CD4-positive, alpha-beta T cell treated with Interleukin-6 at 100 ng/mL for 8 hours (primary cell): ENCODE results near the gene SYNGR3.

ENCODE experiments used
- DNase-seq: peaks from one replicate; pipeline ENCODE4 v3.0.0-alpha.2; 2020; ENCODE audit warnings: mixed read lengths, low spot score

Gene SYNGR3

GRCh38 chr16:1976951-1977874 is 12.6 kb upstream of the SYNGR3 start:
- no peak for DNase-seq

GRCh38 chr16:1977875-1978268 is 11.9 kb upstream of the SYNGR3 start:
- DNase-seq, result no peak

- no peak for DNase-seq
Measured at GRCh38 chr16:1978476-1979120, 11.2 kb upstream of the SYNGR3 start.

- DNase-seq, result no peak
Measured at GRCh38 chr16:1979271-1980029, 10.3 kb upstream of the SYNGR3 start.

- no peak for DNase-seq
Measured at GRCh38 chr16:1980030-1980769, 9.6 kb upstream of the SYNGR3 start.

- DNase-seq, result no peak
Measured at GRCh38 chr16:1980770-1981087, 9.0 kb upstream of the SYNGR3 start.

- DNase-seq, result no peak
Measured at GRCh38 chr16:1981398-1981836, 8.4 kb upstream of the SYNGR3 start, which contains the start of gene NOXO1. NOXO1 (minus strand) TSS chr16:1981469; CDS start chr16:1981179, 290 bp downstream.

GRCh38 chr16:1982013-1982433 is 7.7 kb upstream of the SYNGR3 start:
- DNase-seq, result no peak

- DNase-seq, result no peak
Measured at GRCh38 chr16:1982991-1983543, 6.7 kb upstream of the SYNGR3 start.

- peak; percentile 63 for DNase-seq
Measured at GRCh38 chr16:1983544-1984346, 6.0 kb upstream of the SYNGR3 start, which contains the start of gene GFER. GFER (plus strand) TSS chr16:1984193; CDS start chr16:1984219, 26 bp downstream.

GRCh38 chr16:1984347-1985225 is 5.2 kb upstream of the SYNGR3 start:
- DNase-seq, result no peak

- DNase-seq, result no peak
Measured at GRCh38 chr16:1985466-1986150, 4.2 kb upstream of the SYNGR3 start.

- DNase-seq, result no peak
Measured at GRCh38 chr16:1987198-1987597, 2.6 kb upstream of the SYNGR3 start.

- no peak for DNase-seq
Measured at GRCh38 chr16:1990101-1990350, 256 bp downstream of the SYNGR3 start.

GRCh38 chr16:1990351-1991134 is 773 bp downstream of the SYNGR3 start:
- DNase-seq, result no peak

GRCh38 chr16:1991135-1991551 is 1.4 kb downstream of the SYNGR3 start:
- peak; percentile 44 for DNase-seq

GRCh38 chr16:1991588-1991947 is 1.8 kb downstream of the SYNGR3 start:
- DNase-seq, result no peak

GRCh38 chr16:1991948-1992703 is 2.4 kb downstream of the SYNGR3 start:
- peak; percentile 98 for DNase-seq
